GM10266 (cell line): ENCODE results near the gene SLC39A9.
"Not testable (repeated sequence)": the region's sequence is repeated elsewhere in the genome, so short reads cannot be mapped to it uniquely, and the experiment has no call there.

Experiments
- DNase-seq: peaks from one replicate; pipeline ENCODE4 v3.0.0; 2012; ENCODE audit errors: extremely low spot score
- TF ChIP-seq, protein P1 (sequence below): IDR thresholded peaks from 2 replicates; pipeline ENCODE4 v1.5.1; 2012; ENCODE audit warnings: mild to moderate bottlenecking, low read depth; ENCODE audit not compliant: control insufficient read depth, insufficient read depth; ENCODE audit errors: missing control alignments

Gene SLC39A9

GRCh38 chr14:69401841-69402240 is 3.3 kb downstream of the SLC39A9 start:
- TF ChIP-seq, protein P1, sequence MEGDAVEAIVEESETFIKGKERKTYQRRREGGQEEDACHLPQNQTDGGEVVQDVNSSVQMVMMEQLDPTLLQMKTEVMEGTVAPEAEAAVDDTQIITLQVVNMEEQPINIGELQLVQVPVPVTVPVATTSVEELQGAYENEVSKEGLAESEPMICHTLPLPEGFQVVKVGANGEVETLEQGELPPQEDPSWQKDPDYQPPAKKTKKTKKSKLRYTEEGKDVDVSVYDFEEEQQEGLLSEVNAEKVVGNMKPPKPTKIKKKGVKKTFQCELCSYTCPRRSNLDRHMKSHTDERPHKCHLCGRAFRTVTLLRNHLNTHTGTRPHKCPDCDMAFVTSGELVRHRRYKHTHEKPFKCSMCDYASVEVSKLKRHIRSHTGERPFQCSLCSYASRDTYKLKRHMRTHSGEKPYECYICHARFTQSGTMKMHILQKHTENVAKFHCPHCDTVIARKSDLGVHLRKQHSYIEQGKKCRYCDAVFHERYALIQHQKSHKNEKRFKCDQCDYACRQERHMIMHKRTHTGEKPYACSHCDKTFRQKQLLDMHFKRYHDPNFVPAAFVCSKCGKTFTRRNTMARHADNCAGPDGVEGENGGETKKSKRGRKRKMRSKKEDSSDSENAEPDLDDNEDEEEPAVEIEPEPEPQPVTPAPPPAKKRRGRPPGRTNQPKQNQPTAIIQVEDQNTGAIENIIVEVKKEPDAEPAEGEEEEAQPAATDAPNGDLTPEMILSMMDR: no peak
- no peak for DNase-seq

GRCh38 chr14:69404478-69404877 is 6.0 kb downstream of the SLC39A9 start:
- TF ChIP-seq, protein P1: no peak
- no peak for DNase-seq

DNA sequence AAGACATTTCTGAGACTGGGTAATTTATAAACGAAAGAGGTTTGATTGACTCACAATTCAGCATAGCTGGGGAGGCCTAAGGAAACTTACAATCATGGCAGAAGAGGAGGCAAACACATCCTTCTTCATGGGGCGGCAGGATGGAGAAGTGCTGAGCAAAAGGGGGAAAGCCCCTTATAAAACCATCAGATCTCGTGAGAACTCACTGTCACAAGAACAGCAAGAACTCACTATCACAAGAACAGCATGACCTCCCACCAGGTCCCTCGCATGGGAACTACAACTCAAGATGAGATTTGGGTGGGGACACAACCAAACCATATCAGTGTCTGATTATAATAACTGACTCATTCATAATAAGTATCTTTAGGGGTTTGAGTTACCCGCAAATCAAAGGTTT is 6.4 kb downstream of the SLC39A9 start:
- TF ChIP-seq, protein P1: no peak

GRCh38 chr14:69405762-69406161 is 7.3 kb downstream of the SLC39A9 start:
- TF ChIP-seq, protein P1: no peak
- DNase-seq: no peak

More for the DNA sequence above, 6.4 kb downstream of the SLC39A9 start:
- no peak for DNase-seq

DNA sequence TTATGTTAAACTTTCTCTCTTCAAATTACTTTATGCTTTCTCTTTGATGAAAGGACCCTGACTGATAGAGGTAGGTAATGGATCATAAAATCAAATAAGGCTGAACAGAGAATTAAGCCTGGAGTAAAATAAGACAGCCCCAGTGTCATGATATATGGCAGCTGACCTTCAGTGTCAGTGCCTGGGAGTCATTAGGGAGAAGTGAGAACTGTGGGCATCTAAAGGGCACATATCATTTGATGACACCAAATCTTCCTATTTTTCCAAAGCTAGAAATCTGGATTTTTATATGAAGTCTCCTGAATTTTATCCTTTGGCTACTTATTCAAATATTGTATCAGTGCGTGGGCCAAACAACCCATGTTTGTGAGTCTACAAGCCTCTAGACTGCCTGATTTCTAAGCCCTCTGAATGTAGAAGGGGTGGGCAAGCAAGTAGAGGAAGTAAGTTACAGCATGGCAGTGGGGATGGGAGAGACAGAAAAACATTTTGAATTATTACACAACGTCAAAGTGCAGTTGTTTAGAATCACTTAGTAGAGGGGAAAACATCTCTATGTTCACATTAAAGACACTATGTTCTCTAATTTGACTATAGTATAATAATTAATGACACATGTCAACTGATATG is 10.0 kb downstream of the SLC39A9 start:
- no peak for DNase-seq

DNA sequence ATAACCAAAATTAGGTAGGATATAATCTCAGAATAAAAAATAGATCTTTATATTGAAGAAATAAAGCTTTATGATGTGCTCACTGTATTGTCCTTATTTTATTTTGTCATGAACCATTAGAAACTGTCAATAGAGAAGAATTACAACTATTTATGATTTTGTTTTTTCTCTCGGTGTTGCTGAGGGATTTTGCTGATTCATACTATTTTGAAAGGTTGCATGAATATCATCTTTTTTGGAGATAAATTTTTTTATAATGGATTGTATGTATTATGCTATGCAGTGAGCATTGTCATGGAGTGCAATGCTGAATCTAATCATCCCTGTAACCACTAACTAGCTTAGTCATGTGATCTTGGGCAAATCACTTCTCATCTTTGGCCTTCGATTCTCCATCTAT is 15.0 kb downstream of the SLC39A9 start:
- TF ChIP-seq, protein P1: no peak
- DNase-seq: no peak

More for the DNA sequence above, 10.0 kb downstream of the SLC39A9 start:
- TF ChIP-seq, protein P1: no peak

- DNase-seq: not testable (repeated sequence)
Observed at GRCh38 chr14:69416087-69416486, 17.6 kb downstream of the SLC39A9 start.

DNA sequence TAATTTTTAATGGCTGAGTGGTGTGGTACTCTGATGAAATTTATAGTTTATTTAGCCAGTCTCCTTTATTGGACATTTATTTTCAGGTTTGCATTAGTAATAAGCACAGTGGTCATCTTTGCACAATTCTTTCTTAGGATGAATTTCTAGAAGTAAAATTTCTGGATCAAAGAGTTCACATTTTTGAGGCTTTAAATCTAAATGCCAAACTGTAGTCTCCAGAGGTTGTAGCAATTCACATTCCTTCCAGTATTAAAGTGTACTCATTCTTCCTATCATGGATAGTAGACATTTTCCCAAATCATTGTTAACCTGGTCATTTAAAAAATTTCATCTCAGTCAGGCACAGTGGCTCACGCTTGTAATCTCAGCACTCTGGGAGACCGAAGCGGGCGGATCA is 24.8 kb downstream of the SLC39A9 start:
- no peak for DNase-seq
- TF ChIP-seq, protein P1: no peak
